ENCODE data around the gene OPRL1.
"Not testable (repeated sequence)": the region's sequence is repeated elsewhere in the genome, so short reads cannot be mapped to it uniquely, and the experiment has no call there.

OPRL1 gene

GRCh38 chr20:64114356-64114971 lies 34.6 kb downstream of the OPRL1 start:
- H3K4me3 ChIP-seq (ENCODE audit: low read depth, low read length), result no peak overlapping the region

GRCh38 chr20:64115171-64115911 lies 35.5 kb downstream of the OPRL1 start:
- H3K4me3 ChIP-seq (ENCODE audit: low read depth, low read length), result no peak overlapping the region

DNA sequence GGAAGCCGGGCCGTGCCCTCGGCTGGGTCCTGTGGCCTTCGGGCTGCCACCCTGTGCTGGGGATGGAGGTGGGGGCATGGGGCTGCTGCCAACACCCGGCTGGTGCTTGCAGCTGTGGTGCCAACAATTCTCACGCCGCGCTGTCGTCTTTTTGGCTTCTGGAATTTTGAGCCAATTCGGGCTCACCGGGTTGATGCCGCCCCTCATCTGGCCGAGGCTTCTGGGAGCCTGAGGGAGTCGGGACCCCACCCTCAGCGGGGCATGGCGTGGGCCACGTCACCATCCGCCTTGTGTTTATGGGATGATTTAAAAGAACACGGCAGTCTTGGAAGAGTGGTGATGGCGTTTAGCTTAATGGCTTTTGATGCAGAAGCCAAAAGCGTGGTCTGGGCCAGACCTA lies 36.1 kb downstream of the OPRL1 start:
- H3K4me3 ChIP-seq (ENCODE audit: low read depth, low read length), result no peak overlapping the region

GRCh38 chr20:64116541-64117431 lies 36.9 kb downstream of the OPRL1 start:
- no peak overlapping the region for H3K4me3 ChIP-seq (ENCODE audit: low read depth, low read length)

DNA sequence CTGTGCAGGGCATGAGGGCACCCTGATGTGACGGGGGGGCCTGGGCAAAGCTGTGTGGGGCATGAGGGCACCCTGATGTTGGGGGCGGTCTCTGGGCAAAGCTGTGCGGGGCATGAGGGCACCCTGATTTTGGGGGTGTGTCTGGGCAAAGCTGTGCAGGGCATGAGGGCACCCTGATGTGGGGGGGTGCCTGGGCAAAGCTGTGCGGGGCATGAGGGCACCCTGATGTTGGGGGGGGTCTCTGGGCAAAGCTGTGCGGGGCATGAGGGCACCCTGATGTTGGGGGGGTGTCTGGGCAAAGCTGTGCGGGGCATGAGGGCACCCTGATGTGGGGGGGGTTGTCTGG lies 37.5 kb downstream of the OPRL1 start:
- H3K4me3 ChIP-seq (ENCODE audit: low read depth, low read length), result not testable (repeated sequence)

DNA sequence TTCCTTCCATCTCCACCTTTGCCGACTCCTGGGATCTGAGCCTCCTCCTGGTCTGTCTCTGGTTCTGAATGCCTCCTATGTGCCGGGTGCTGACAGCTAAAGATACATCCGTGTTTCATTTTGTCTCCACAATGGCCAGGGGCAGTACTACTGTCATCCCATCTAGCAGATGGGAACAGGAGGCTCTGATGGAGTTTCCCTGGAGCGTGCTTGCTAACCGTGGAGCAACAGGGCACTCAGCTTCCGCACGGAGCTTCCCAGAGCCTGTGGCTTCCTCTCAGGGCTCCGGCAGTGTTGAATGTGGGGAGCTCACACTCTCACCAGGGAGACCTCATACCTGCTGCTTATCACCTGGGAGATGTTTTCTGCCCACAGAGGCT lies 39.4 kb downstream of the OPRL1 start:
- H3K4me3 ChIP-seq (ENCODE audit: low read depth, low read length), result no peak overlapping the region

- H3K4me3 ChIP-seq (ENCODE audit: low read depth, low read length), result no peak overlapping the region
These were observed 39.9 kb downstream of the OPRL1 start for GRCh38 chr20:64119681-64120341.

- no peak overlapping the region for H3K4me3 ChIP-seq (ENCODE audit: low read depth, low read length)
These were observed 41.7 kb downstream of the OPRL1 start for GRCh38 chr20:64121586-64121985.

- not testable (repeated sequence) for H3K4me3 ChIP-seq (ENCODE audit: low read depth, low read length)
These were observed 43.0 kb downstream of the OPRL1 start for GRCh38 chr20:64122927-64123326.

DNA sequence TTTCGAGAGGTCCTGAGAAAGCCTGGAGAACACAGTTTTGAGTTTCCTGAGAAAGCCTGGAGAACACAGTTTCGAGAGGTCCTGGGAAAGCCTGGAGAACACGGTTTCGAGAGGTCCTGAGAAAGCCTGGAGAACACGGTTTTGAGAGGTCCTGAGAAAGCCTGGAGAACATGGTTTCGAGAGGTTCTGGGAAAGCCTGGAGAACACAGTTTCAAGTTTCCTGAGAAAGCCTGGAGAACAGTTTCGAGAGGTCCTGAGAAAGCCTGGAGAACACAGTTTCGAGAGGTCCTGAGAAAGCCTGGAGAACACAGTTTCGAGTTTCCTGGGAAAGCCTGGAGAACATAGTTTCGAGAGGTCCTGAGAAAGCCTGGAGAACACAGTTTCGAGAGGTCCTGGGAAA lies 43.6 kb downstream of the OPRL1 start:
- H3K4me3 ChIP-seq (ENCODE audit: low read depth, low read length), result not testable (repeated sequence)

GRCh38 chr20:64129146-64129782 lies 49.4 kb downstream of the OPRL1 start:
- no peak overlapping the region for H3K4me3 ChIP-seq (ENCODE audit: low read depth, low read length)

DNA sequence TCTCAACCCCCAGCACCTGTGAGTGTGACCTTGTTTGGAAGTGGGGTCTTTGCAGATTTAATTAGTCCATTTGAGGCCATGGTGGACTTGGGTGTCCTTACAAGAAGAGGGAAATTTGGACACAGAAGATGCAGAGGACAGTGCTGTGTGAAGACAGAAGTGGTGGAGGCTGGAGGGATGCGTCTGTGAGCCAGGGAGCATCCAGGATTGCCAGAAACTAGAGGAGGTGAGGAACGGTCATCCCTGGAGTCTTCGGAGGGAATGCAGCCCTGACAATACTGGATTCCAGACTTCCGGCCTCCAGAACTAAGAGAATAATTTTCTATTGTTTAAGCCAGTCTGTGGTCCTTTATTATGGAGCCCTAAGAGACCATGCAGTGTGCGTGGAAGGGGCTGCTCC lies 50.4 kb downstream of the OPRL1 start:
- no peak overlapping the region for H3K4me3 ChIP-seq (ENCODE audit: low read depth, low read length)

GRCh38 chr20:64130876-64131275 lies 51.0 kb downstream of the OPRL1 start:
- H3K4me3 ChIP-seq (ENCODE audit: low read depth, low read length), result no peak overlapping the region

DNA sequence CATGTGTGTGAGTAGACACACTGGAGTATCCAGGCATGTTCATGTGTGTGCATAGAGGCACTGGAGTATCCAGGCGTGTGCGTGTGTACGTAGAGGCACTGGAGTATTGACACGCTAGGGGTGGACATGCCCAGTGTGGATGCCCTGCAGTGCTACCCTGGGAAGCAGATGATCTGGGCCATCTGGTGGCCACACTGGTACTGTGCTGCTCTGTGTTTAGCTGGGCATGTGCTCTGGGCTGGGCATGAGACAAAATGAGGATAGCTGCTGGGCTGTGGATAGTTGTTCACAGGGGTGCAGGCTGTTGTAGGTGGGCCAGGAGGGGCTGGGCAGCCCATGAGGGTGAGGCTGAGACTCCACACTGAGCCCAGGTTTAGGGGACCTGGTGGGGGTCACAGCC lies 51.5 kb downstream of the OPRL1 start:
- no peak overlapping the region for H3K4me3 ChIP-seq (ENCODE audit: low read depth, low read length)

GRCh38 chr20:64133951-64134407 lies 54.1 kb downstream of the OPRL1 start:
- no peak overlapping the region for H3K4me3 ChIP-seq (ENCODE audit: low read depth, low read length)

DNA sequence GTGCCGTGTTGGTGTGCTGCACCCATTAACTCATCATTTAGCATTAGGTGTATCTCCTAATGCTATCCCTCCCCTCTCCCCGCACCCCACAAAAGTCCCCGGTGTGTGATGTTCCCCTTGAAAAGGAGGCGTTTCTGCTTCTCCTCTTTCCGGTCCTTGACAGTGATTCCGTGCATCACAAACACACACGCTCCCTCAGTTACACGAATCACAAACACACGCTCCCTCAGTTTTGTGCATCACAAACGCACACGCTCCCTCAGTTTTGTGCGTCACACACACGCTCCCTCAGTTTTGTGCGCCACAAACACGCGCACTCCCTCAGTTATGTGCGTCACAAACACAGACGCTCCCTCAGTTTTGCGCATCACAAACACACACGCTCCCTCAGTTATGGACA lies 54.9 kb downstream of the OPRL1 start:
- not testable (repeated sequence) for H3K4me3 ChIP-seq (ENCODE audit: low read depth, low read length)

GRCh38 chr20:64136004-64136710 lies 56.3 kb downstream of the OPRL1 start:
- H3K4me3 ChIP-seq (ENCODE audit: low read depth, low read length), result no peak overlapping the region

DNA sequence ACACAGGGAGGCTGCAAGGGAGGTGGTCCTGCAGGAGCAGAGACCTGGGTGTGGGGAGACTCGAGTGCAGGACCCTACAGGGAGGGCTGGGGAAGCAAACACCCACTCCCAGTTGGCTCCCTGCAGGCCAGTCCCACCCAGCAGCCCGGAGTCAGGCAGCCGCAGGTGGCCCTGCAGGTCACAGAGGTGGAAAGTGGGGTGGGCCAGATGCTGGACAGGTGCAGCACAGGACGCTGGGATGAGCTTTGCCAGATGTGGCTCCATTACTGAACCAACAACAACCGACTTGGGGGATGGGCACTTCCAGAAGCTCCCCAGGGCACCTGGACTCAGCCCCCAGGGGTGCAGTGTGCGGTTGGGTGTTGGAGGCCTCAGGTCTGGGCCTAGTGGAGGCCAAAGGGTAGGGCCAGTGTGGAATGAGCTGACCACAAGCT lies 57.7 kb downstream of the OPRL1 start:
- no peak overlapping the region for H3K4me3 ChIP-seq (ENCODE audit: low read depth, low read length)

DNA sequence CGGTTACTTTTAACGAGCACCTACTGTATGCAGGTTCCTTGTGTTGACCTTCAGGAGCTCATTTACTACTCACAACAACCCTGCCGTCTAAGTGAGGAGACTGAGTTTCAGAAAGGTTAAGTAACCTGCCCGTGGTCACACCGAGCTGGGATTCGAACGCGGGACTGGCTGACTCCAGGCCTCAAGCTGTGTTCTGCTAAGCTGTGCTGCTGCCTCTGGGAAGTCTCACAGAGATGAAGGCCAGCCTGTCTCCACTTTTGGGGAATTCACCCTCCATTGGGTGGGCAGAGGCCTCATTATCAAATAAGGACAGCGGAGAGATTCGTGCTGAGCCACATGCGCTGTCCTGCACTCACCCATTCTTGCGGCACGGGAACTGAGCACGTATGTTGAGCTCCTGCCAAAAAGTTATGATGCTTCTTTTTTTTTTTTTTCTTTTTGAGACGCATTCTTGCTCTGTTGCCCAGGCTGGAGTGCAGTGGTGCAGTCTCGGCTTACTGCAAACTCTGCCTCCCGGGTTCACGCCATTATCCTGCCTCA lies 58.5 kb downstream of the OPRL1 start:
- no peak overlapping the region for H3K4me3 ChIP-seq (ENCODE audit: low read depth, low read length)

All from iPS-11a (cell line).